ENCODE data around the gene NLRP5.

GRCh38 chr19:56069642-56070041 is 83.1 kb downstream of the NLRP5 start:
- TF ChIP-seq POLR2A (IDR thresholded peaks at IDR 0.05) (no peak), CTCF (IDR thresholded peaks at IDR 0.05 in 8 of 11, conservative IDR thresholded peaks at IDR 0.05 in 3 of 11) (no peak), POLR2AphosphoS5 (IDR thresholded peaks at IDR 0.05) (no peak)
